Occipital lobe (tissue), 1 donor: ENCODE results near the gene ATP10D. TPM values are rescaled to one million over a fixed set of nuclear protein-coding genes. Genes with fewer than 3 reads are reported as not detected.

Experiments
- total RNA-seq: library from RNA; depleted of rRNA; stranded (reverse); fragments of >200 nt; gene quantifications from one replicate; pipeline ENCODE4 v1.2.3, GENCODE V29; 2014

The ATP10D gene
- total RNA-seq, 1 donor from 2014 or later, result 11.2 TPM

Other genes with a start within 250 kb of the ATP10D start
- gene COMMD8, start 21.6 kb upstream of the ATP10D start, total RNA-seq, result 28.1 TPM